ENCODE results near the gene NKAPL.

The NKAPL gene

GRCh38 chr6:28218312-28219248, 40.5 kb upstream of the NKAPL start:
- no peak overlapping the region for H3K27ac ChIP-seq
- H3K4me3 ChIP-seq, result no peak overlapping the region
- no peaks in the 10 kb centered on the region for H3K9me3 ChIP-seq (ENCODE audit: low read depth, low read length)
- H3K36me3 ChIP-seq (ENCODE audit: insufficient read depth, low read length), result no peaks in the 10 kb centered on the region
- no peak for DNase-seq (ENCODE audit: low read depth, low spot score)
- H3K9ac ChIP-seq (ENCODE audit: insufficient read length), result no peak overlapping the region
- TF ChIP-seq FOXP2 (optimal IDR thresholded peaks at IDR 0.05; ENCODE audit: control extremely low read depth, extremely low read length, insufficient read depth) (no peak), POLR2AphosphoS5 (IDR thresholded peaks at IDR 0.05; ENCODE audit: borderline replicate concordance, low read depth, low read length) (peak; percentile 66; the same call in 1 of the 2 replicates), EZH2 (IDR thresholded peaks at IDR 0.05) (no peak)

- H3K9me3 ChIP-seq (ENCODE audit: low read depth, low read length), result no peaks in the 10 kb centered on the region
- no peak for DNase-seq (ENCODE audit: low read depth, low spot score)
- no peak overlapping the region for H3K4me3 ChIP-seq
- H3K36me3 ChIP-seq (ENCODE audit: insufficient read depth, low read length), result no peaks in the 10 kb centered on the region
- no peak overlapping the region for H3K9ac ChIP-seq (ENCODE audit: insufficient read length)
- no peak overlapping the region for H3K27ac ChIP-seq
- TF ChIP-seq FOXP2 (optimal IDR thresholded peaks at IDR 0.05; ENCODE audit: control extremely low read depth, extremely low read length, insufficient read depth) (no peak), EZH2 (IDR thresholded peaks at IDR 0.05) (no peak), POLR2AphosphoS5 (IDR thresholded peaks at IDR 0.05; ENCODE audit: borderline replicate concordance, low read depth, low read length) (no peak)
Measured at GRCh38 chr6:28220257-28221133, 38.6 kb upstream of the NKAPL start.

- no peak for TF ChIP-seq EZH2 (IDR thresholded peaks at IDR 0.05)
- TF ChIP-seq POLR2AphosphoS5 (IDR thresholded peaks at IDR 0.05; ENCODE audit: borderline replicate concordance, low read depth, low read length), result no peak
- TF ChIP-seq FOXP2 (optimal IDR thresholded peaks at IDR 0.05; ENCODE audit: control extremely low read depth, extremely low read length, insufficient read depth), result no peak
- Histone ChIP-seq H3K9ac (ENCODE audit: insufficient read length) (peak overlapping the region; percentile 47), H3K4me3 (peak overlapping the region; percentile 77), H3K27ac (no peak overlapping the region), H3K9me3 (ENCODE audit: low read depth, low read length) (no peaks in the 10 kb centered on the region), H3K36me3 (ENCODE audit: insufficient read depth, low read length) (peaks cover 15% of the 10 kb centered on the region; the same call in 1 of the 2 replicates)
- no peak for DNase-seq (ENCODE audit: low read depth, low spot score)
Measured at GRCh38 chr6:28224131-28225055, 34.7 kb upstream of the NKAPL start.

GRCh38 chr6:28225056-28225834, 33.9 kb upstream of the NKAPL start, which contains the start of gene ZSCAN9:
TSS of gene ZSCAN9 (plus strand) at chr6:28225275. CDS start at chr6:28227085, 1,810 bp downstream.
- no peak for DNase-seq (ENCODE audit: low read depth, low spot score)
- peak within 1 kb of the TSS; percentile 2; the same call in 1 of the 2 replicates for H3K27ac ChIP-seq
- H3K4me3 ChIP-seq, result peak within 1 kb of the TSS; percentile 77

GRCh38 chr6:28226460-28226859, 32.6 kb upstream of the NKAPL start:
- TF ChIP-seq FOXP2 (optimal IDR thresholded peaks at IDR 0.05; ENCODE audit: control extremely low read depth, extremely low read length, insufficient read depth), result no peak
- TF ChIP-seq EZH2 (IDR thresholded peaks at IDR 0.05), result no peak
- no peak for TF ChIP-seq POLR2AphosphoS5 (IDR thresholded peaks at IDR 0.05; ENCODE audit: borderline replicate concordance, low read depth, low read length)
- Histone ChIP-seq H3K9ac (ENCODE audit: insufficient read length) (no peak overlapping the region), H3K36me3 (ENCODE audit: insufficient read depth, low read length) (peaks cover 28% of the 10 kb centered on the region; the same call in 1 of the 2 replicates), H3K27ac (no peak overlapping the region; the same call in 1 of the 2 replicates), H3K9me3 (ENCODE audit: low read depth, low read length) (no peaks in the 10 kb centered on the region), H3K4me3 (peak overlapping the region; percentile 77; the same call in 1 of the 2 replicates)
- no peak for DNase-seq (ENCODE audit: low read depth, low spot score)

More at GRCh38 chr6:28225056-28225834, 33.9 kb upstream of the NKAPL start, which contains the start of gene ZSCAN9:
- Histone ChIP-seq H3K9ac (ENCODE audit: insufficient read length) (peak within 1 kb of the TSS; percentile 47), H3K36me3 (ENCODE audit: insufficient read depth, low read length) (peaks cover 19% of the 10 kb centered on the region; the same call in 1 of the 2 replicates), H3K9me3 (ENCODE audit: low read depth, low read length) (no peaks in the 10 kb centered on the region)
- TF ChIP-seq EZH2 (IDR thresholded peaks at IDR 0.05), result no peak
- peak; percentile 90 for TF ChIP-seq POLR2AphosphoS5 (IDR thresholded peaks at IDR 0.05; ENCODE audit: borderline replicate concordance, low read depth, low read length)

GRCh38 chr6:28232785-28233184, 26.3 kb upstream of the NKAPL start:
- H3K9me3 ChIP-seq (ENCODE audit: low read depth, low read length), result no peaks in the 10 kb centered on the region
- H3K4me3 ChIP-seq, result no peak overlapping the region
- TF ChIP-seq FOXP2 (optimal IDR thresholded peaks at IDR 0.05; ENCODE audit: control extremely low read depth, extremely low read length, insufficient read depth) (no peak), EZH2 (IDR thresholded peaks at IDR 0.05) (no peak), POLR2AphosphoS5 (IDR thresholded peaks at IDR 0.05; ENCODE audit: borderline replicate concordance, low read depth, low read length) (no peak)
- peaks cover 42% of the 10 kb centered on the region; the same call in 1 of the 2 replicates for H3K36me3 ChIP-seq (ENCODE audit: insufficient read depth, low read length)
- DNase-seq (ENCODE audit: low read depth, low spot score), result no peak
- no peak overlapping the region for H3K9ac ChIP-seq (ENCODE audit: insufficient read length)
- no peak overlapping the region for H3K27ac ChIP-seq

All from SK-N-MC (cell line).